HUDEP-2 (cell line): ENCODE measurements around the gene SRPK3.
"Not testable (repeated sequence)": the region's sequence is repeated elsewhere in the genome, so short reads cannot be mapped to it uniquely, and the experiment has no call there.

Experiments
- DNase-seq, 76 experiments: peaks; one replicate each; lab custom pipeline; 2025; ENCODE audit not compliant: unreplicated experiment in 76 of 76; lab: John Stamatoyannopoulos, UW

The SRPK3 gene

GRCh38 chrX:153803211-153804099 lies 22.6 kb downstream of the SRPK3 start:
- DNase-seq: no peak

- DNase-seq: no peak
Observed at GRCh38 chrX:153804100-153804595, 23.3 kb downstream of the SRPK3 start.

- no peak for DNase-seq
Observed at GRCh38 chrX:153804621-153805020, 23.8 kb downstream of the SRPK3 start.

- no peak for DNase-seq
Observed at GRCh38 chrX:153805436-153805835, 24.6 kb downstream of the SRPK3 start.

- no peak for DNase-seq
Observed at GRCh38 chrX:153806999-153807575, 26.2 kb downstream of the SRPK3 start.

- no peak for DNase-seq
Observed at GRCh38 chrX:153807976-153808375, 27.1 kb downstream of the SRPK3 start.

GRCh38 chrX:153812220-153812619 lies 31.4 kb downstream of the SRPK3 start:
- no peak for DNase-seq

GRCh38 chrX:153813161-153813560 lies 32.3 kb downstream of the SRPK3 start:
- DNase-seq: no peak

- no peak for DNase-seq
Observed at GRCh38 chrX:153814591-153815315, 33.9 kb downstream of the SRPK3 start.

GRCh38 chrX:153816831-153817690 lies 36.2 kb downstream of the SRPK3 start:
- peak in 15 of 76 experiments; percentile 3 to 32 (median 10) for DNase-seq

- not testable (repeated sequence) for DNase-seq
Observed at GRCh38 chrX:153818064-153818463, 37.2 kb downstream of the SRPK3 start.

GRCh38 chrX:153818571-153819383 lies 37.9 kb downstream of the SRPK3 start:
- peak in 2 of 76 experiments; percentile 0 to 13 for DNase-seq

- no peak for DNase-seq
Observed at GRCh38 chrX:153819384-153820040, 38.7 kb downstream of the SRPK3 start.

GRCh38 chrX:153820601-153821000 lies 39.8 kb downstream of the SRPK3 start:
- no peak for DNase-seq

- no peak for DNase-seq
Observed at GRCh38 chrX:153821066-153821465, 40.2 kb downstream of the SRPK3 start.

- DNase-seq: no peak
Observed at GRCh38 chrX:153824348-153824747, 43.5 kb downstream of the SRPK3 start.

GRCh38 chrX:153825042-153825441 lies 44.2 kb downstream of the SRPK3 start:
- no peak for DNase-seq

GRCh38 chrX:153827016-153827415 lies 46.2 kb downstream of the SRPK3 start:
- no peak for DNase-seq

GRCh38 chrX:153827903-153828302 lies 47.1 kb downstream of the SRPK3 start:
- no peak for DNase-seq
